Bladder microvascular endothelial cell (primary cell): Measurements from ENCODE around the gene NAT9. TPM values are rescaled to one million over a fixed set of nuclear protein-coding genes. Genes with fewer than 3 reads are reported as not detected.

ENCODE experiments used
- total RNA-seq: library from RNA; depleted of rRNA; stranded (reverse); fragments of >200 nt; gene quantifications from 2 replicates; pipeline ENCODE4 v1.2.3, GENCODE V29; 2014

The NAT9 gene, protein sequence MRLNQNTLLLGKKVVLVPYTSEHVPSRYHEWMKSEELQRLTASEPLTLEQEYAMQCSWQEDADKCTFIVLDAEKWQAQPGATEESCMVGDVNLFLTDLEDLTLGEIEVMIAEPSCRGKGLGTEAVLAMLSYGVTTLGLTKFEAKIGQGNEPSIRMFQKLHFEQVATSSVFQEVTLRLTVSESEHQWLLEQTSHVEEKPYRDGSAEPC
- total RNA-seq, result 18.3 and 46.3 TPM in 2 replicates

DNA sequence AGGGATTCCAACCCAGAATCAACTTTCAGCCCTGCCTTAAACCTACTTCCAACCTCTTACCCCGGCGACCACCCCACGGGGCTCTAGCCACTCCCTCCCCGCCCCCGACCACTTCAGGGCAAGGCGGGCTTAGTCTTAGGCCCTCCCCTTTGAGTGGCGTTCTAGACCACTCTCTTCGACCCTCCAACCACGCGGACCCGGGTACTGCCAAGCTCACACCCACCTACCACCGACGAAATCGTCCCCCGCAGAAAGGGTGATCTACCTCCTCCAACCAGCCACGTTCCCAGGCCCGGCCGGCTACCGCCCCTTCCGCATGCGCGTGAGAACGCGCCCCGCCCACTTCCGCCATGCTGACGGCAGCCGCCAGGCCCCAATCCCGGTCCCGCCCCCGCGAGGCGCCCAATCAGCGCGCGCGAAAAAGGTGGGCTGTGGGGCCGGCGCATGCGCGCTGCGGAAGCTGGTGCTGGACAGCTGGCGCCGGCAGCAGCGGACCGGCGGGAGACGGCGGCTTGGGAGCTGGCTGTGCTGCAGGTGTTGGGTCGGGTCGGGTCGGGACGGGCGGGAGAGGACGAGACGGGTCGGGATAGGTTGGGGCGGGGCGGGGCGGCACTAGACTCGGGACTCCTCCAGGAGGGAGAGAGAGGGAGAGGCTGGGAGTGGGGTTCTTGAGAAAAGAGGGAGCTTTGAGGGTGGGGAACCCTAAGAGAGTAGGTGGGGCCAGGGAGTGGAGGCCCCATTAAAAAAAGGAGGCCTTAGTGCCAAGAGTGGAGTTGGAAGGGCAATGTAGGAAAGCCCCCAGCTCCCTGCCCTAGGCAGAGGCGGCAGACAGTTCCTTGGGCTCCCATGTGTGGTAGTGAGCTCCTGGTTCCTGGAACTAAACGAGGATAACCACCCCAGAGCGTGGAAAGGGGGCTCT lies at the start of gene NAT9:
NAT9 (minus strand) TSS at position 302 of the 919 bp plus-strand sequence. CDS start 647 bp downstream, outside the sequence.

DNA sequence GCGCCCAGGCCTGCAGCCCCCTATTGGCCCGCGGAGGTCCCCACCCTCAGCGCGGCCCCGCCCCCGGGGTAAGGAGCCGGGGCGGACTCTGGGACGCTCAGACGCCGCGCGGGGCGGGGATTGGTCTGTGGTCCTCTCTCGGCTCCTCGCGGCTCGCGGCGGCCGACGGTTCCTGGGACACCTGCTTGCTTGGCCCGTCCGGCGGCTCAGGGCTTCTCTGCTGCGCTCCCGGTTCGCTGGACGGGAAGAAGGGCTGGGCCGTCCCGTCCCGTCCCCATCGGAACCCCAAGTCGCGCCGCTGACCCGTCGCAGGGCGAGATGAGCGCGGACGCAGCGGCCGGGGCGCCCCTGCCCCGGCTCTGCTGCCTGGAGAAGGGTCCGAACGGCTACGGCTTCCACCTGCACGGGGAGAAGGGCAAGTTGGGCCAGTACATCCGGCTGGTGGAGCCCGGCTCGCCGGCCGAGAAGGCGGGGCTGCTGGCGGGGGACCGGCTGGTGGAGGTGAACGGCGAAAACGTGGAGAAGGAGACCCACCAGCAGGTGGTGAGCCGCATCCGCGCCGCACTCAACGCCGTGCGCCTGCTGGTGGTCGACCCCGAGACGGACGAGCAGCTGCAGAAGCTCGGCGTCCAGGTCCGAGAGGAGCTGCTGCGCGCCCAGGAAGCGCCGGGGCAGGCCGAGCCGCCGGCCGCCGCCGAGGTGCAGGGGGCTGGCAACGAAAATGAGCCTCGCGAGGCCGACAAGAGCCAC lies 27.4 kb downstream of the NAT9 start, which contains the start of gene NHERF1:
NHERF1 (plus strand) TSS at position 100 of the 750 bp plus-strand sequence; CDS start at position 319, 219 bp downstream.

DNA sequence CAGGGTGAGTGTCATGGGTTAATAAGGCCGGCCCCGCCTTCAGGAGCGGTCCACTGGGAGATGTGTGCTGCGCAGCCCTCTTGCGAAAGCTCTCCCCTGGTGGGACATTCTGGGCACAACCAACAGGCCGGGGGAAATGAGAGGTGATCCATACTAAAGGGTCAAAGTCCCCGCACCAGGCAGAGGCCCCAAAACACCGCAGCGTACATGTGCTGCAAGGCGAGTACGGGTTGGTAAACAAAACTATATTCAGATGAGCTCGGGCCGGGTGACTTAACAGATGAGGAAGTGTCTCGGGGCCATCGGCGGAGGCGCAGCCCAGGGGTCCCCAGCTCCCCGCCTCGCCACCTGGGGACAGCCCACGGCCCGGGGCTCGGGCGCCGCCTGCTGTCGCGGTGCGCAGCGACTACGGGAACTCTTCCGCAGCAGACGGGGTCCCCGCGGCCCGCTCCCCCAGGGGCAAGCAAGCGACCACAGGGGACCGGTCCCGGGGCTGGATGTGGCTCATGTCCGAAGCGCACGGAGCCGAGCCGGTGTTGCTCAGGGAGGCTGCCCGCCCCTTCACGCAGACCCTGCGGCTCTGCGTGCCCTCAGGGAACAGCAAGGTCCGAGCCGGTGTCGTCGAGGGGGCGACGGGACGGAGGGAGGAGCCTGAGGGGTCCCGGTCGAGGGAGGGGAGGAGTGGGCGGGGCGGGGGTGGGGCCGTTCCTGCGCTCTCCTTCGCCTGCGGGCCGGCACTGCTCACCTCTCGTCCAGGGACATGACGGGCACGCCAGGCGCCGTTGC lies 39.4 kb downstream of the NAT9 start, which contains the start of gene RAB37:
RAB37 (plus strand) TSS at position 744 of the 786 bp plus-strand sequence; CDS start at position 761, 17 bp downstream.

Other genes with a start within 250 kb of the NAT9 start
- not detected in 2 replicates for gene CD300LB, start 244.9 kb downstream of the NAT9 start, total RNA-seq
- not detected in 2 replicates for gene CD300C, start 230.2 kb downstream of the NAT9 start, total RNA-seq
- gene CD300H, start 208.8 kb downstream of the NAT9 start, total RNA-seq, result not detected in 2 replicates
- not detected in 2 replicates for gene CD300LD, start 184.1 kb downstream of the NAT9 start, total RNA-seq
- gene CD300E, start 152.6 kb downstream of the NAT9 start, total RNA-seq, result not detected in 2 replicates
- not detected in 2 replicates for gene CD300LF, start 63.4 kb downstream of the NAT9 start, total RNA-seq
- gene RAB37, start 39.1 kb downstream of the NAT9 start, total RNA-seq, result 0.25 and 0.65 TPM in 2 replicates
- gene NHERF1, start 27.7 kb downstream of the NAT9 start, total RNA-seq, result 7.6 and 8.3 TPM in 2 replicates
- under 0.01 and 0.06 TPM in 2 replicates for gene GRIN2C, start 83.5 kb upstream of the NAT9 start, total RNA-seq
- 40.8 and 49.1 TPM in 2 replicates for gene FDXR, start 96.6 kb upstream of the NAT9 start, total RNA-seq
- gene FADS6, start 117.3 kb upstream of the NAT9 start, total RNA-seq, result not detected in 2 replicates
- 0.16 TPM in 1 of 2 replicates, not detected in the other for gene USH1G, start 146.9 kb upstream of the NAT9 start, total RNA-seq
- gene OTOP2, start 147.9 kb upstream of the NAT9 start, total RNA-seq, result not detected in 2 replicates
- not detected in 2 replicates for gene OTOP3, start 159.6 kb upstream of the NAT9 start, total RNA-seq
- gene HID1, start 196.4 kb upstream of the NAT9 start, total RNA-seq, result 19.3 and 36.4 TPM in 2 replicates
- gene CDR2L, start 211.3 kb upstream of the NAT9 start, total RNA-seq, result 13.0 and 17.1 TPM in 2 replicates
- gene MRPL58, start 236.3 kb upstream of the NAT9 start, total RNA-seq, result 22.9 and 28.3 TPM in 2 replicates